ENCODE results near the gene DPYSL5. TPM values are rescaled to one million over a fixed set of nuclear protein-coding genes. Genes with fewer than 3 reads are reported as not detected.

The DPYSL5 gene
- total RNA-seq, 1 experiment from 2014 or later = not detected

GRCh38 chr2:26924731-26925099, 76.8 kb downstream of the DPYSL5 start:
- H3K4me3 Mint-ChIP-seq (ENCODE audit: unreplicated experiment) = no peak overlapping the region
- no TSS peak for BruUV-seq (replicated peaks)
- H3K27me3 Mint-ChIP-seq (ENCODE audit: insufficient read depth, unreplicated experiment) = peaks cover 15% of the 10 kb centered on the region
- intact Hi-C loops (cut with micrococcal nuclease) = no loop called here
- H3K9me3 Mint-ChIP-seq (ENCODE audit: unreplicated experiment) = no peaks in the 10 kb centered on the region
- TF ChIP-seq CTCF (IDR thresholded peaks at IDR 0.05; ENCODE audit: unreplicated experiment) = no peak
- no peaks in the 10 kb centered on the region for H3K36me3 Mint-ChIP-seq (ENCODE audit: insufficient read depth, unreplicated experiment)
- DNase-seq (ENCODE audit: unreplicated experiment) = no peak
- no peak overlapping the region for H3K27ac Mint-ChIP-seq (ENCODE audit: low read depth, unreplicated experiment)
- H3K4me1 Mint-ChIP-seq (ENCODE audit: insufficient read depth, unreplicated experiment) = peaks cover 8% of the 10 kb centered on the region
- POLR2A ChIA-PET = no interaction called here
- CTCF ChIA-PET = no interaction called here

- no peak for DNase-seq (ENCODE audit: unreplicated experiment)
- intact Hi-C loops (cut with micrococcal nuclease) = no loop called here
- CTCF ChIA-PET = no interaction called here
- Mint-ChIP-seq H3K4me3 (ENCODE audit: unreplicated experiment) (no peak overlapping the region), H3K27ac (ENCODE audit: low read depth, unreplicated experiment) (no peak overlapping the region), H3K9me3 (ENCODE audit: unreplicated experiment) (no peaks in the 10 kb centered on the region), H3K27me3 (ENCODE audit: insufficient read depth, unreplicated experiment) (peaks cover 15% of the 10 kb centered on the region), H3K4me1 (ENCODE audit: insufficient read depth, unreplicated experiment) (peaks cover 8% of the 10 kb centered on the region), H3K36me3 (ENCODE audit: insufficient read depth, unreplicated experiment) (no peaks in the 10 kb centered on the region)
- POLR2A ChIA-PET = no interaction called here
- TF ChIP-seq CTCF (IDR thresholded peaks at IDR 0.05; ENCODE audit: unreplicated experiment) = no peak
- BruUV-seq (replicated peaks) = no TSS peak
Measured at GRCh38 chr2:26925100-26925791, 77.3 kb downstream of the DPYSL5 start.

DNA sequence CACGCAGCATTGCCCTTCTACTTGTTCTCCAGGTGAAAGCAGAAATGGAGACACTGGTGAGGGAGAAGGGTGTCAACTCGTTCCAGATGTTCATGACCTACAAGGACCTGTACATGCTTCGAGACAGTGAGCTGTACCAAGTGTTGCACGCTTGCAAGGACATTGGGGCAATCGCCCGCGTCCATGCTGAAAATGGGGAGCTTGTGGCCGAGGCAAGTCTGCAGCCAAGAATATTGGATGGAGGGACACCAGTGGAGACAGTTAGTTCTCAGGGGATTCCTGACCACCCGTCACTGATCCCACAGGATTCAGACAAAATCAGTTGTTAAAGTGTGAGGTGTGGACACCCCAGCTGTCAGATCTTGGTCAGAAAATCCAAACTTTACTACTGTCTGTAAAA, 79.3 kb downstream of the DPYSL5 start:
- H3K4me1 Mint-ChIP-seq (ENCODE audit: insufficient read depth, unreplicated experiment) = peaks cover 8% of the 10 kb centered on the region
- H3K27me3 Mint-ChIP-seq (ENCODE audit: insufficient read depth, unreplicated experiment) = peaks cover 13% of the 10 kb centered on the region
- no peaks in the 10 kb centered on the region for H3K36me3 Mint-ChIP-seq (ENCODE audit: insufficient read depth, unreplicated experiment)
- no TSS peak for BruUV-seq (replicated peaks)
- POLR2A ChIA-PET = no interaction called here
- H3K27ac Mint-ChIP-seq (ENCODE audit: low read depth, unreplicated experiment) = no peak overlapping the region
- H3K9me3 Mint-ChIP-seq (ENCODE audit: unreplicated experiment) = no peaks in the 10 kb centered on the region
- no peak for DNase-seq (ENCODE audit: unreplicated experiment)
- TF ChIP-seq CTCF (IDR thresholded peaks at IDR 0.05; ENCODE audit: unreplicated experiment) = no peak
- intact Hi-C loops (cut with micrococcal nuclease) = no loop called here
- no peak overlapping the region for H3K4me3 Mint-ChIP-seq (ENCODE audit: unreplicated experiment)
- CTCF ChIA-PET = interaction anchor here (0.6 kb wide), 1 partner anchor 89 kb away, joined by 3 read pairs; no protein-coding TSS in a partner anchor

DNA sequence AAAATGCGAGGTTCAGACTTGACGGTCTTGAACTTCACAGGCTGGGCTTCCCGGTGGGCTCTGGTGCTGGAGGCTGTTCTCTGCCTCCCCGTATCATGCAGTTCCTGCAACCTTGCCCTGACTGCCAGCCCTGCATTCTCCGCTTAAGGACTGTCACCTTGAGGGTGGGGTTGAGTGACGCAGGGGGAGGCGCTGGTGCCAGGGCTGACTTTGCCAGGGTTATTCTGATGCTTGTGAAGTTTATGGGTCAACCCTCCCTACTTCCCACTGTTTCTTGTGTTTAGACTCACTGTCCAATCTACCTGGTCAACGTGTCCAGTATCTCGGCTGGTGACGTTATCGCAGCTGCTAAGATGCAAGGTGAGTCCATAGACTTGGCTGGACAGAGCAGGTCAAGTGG, 85.0 kb downstream of the DPYSL5 start:
- ChIA-PET CTCF (no interaction called here), POLR2A (no interaction called here)
- TF ChIP-seq CTCF (IDR thresholded peaks at IDR 0.05; ENCODE audit: unreplicated experiment) = no peak
- Mint-ChIP-seq H3K4me1 (ENCODE audit: insufficient read depth, unreplicated experiment) (no peaks in the 10 kb centered on the region), H3K4me3 (ENCODE audit: unreplicated experiment) (no peak overlapping the region), H3K9me3 (ENCODE audit: unreplicated experiment) (no peaks in the 10 kb centered on the region), H3K27me3 (ENCODE audit: insufficient read depth, unreplicated experiment) (peaks cover 45% of the 10 kb centered on the region), H3K36me3 (ENCODE audit: insufficient read depth, unreplicated experiment) (no peaks in the 10 kb centered on the region), H3K27ac (ENCODE audit: low read depth, unreplicated experiment) (no peak overlapping the region)
- intact Hi-C loops (cut with micrococcal nuclease) = no loop called here
- no TSS peak for BruUV-seq (replicated peaks)
- no peak for DNase-seq (ENCODE audit: unreplicated experiment)
